ELR (cell line): ENCODE measurements around the gene RASGEF1C.

Experiments
- DNase-seq: peaks from one replicate; pipeline ENCODE4 v3.0.0-alpha.2; 2015; ENCODE audit warnings: low read depth

RASGEF1C gene

DNA sequence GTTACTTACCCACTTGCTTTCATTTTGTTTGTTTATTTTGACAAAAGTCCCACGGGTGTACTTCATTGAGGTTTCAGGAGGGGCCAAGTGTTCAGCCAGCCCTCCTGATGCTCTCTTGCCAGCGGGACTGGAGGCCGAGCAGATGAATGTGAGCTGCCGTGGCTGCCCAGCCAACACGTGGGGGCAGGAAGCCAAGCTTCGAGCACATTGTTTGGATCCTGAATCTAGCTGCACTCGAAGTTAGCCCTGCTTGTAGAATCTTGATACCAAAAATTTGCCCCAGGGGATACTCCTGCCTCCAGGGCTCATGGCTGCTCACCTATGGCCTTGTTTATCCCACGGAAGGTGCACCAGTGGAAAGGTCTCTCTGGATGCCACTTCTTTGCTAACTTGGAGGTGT, 49.3 kb downstream of the RASGEF1C start:
- DNase-seq, result no peak

DNA sequence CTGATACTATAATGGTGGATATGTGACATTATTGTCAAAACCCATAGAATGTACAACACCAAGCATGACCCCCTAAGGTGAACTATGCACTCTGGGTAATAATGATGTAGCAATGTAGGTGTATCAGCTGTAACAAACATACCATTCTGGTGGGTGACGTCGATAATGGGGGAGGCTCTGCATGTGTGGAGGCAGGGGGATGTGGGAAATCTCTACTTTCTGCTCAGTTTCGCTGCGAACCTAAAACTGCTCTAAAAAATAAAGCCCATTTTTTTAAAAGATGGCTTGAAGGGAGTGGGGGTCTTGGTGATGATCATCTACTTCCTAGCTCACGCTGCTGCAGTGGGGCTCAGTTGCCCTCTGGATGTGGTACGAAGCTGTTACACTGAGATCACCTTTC, 51.1 kb downstream of the RASGEF1C start:
- DNase-seq, result no peak

DNA sequence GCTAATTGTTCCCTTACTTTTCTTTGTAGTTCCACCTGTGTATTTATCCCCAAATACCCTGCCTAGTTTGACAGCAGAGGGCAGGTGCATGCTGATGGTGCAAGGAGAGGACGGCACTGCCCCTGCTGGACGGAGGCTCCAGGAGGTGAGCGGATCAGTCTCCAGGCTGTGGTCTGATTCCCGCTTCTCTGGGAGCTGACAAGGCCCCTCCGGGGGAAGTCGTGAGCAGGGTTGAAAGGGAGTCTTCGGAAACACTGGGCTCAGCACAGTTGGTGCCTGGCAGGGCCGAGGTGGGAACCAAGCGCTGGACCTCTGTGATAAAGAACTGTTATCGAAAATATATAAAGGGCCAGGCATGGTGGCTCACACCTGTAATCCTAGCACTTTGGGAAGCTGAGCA, 52.9 kb downstream of the RASGEF1C start:
- DNase-seq, result no peak

DNA sequence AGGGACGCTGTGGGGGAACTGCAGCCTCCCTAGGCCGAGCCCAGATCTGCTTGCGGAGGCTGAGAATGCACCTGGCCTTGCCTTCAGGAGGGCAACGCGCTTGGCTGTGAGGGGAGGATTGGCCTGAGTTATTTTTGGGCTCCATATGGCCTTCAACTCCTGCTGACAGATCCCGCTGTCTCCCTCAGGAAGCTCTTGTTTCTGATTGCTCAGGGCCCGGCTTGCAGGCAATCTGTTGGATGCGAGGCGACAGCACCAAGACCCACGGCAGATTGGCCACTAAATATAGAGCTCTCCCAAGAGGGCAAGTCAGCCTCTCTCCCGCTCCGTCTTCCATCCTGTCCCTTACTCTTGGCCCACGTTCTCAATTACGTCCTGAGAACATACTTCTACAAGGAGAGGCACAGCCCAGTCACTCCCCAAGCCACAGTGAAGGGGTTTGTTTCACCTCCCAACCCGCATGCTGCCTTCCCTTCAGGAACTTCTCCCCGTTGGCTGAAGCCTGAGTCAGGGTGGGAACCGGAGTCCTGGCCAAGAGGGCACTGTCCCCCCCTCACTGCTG, 53.6 kb downstream of the RASGEF1C start:
- DNase-seq, result no peak

DNA sequence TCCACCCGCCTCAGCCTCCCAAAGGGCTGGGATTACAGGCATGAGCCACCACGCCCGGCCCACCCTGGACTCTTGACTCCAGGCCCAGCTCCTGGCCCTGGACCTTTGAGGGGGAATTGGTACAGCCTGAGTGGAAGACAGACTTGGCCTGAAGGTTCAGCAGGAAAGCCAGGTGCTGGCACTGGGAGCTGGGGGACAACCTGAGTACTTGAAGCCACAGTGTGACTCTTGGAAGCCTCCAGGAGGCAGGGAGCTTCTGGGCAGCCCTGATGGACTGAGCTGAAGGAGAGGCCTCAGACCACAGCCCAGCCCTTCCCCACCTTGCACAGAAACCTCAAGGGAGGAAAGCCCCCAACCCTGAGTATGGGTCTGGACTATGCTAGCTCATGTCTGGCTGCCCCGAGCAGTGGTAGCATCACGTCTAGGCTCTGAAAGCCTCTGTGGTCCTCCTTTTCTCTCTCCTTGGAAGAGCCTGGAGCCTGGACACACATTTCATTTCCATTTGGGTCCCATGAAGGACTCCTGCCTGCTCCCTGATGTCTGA, 54.1 kb downstream of the RASGEF1C start:
- DNase-seq, result no peak

DNA sequence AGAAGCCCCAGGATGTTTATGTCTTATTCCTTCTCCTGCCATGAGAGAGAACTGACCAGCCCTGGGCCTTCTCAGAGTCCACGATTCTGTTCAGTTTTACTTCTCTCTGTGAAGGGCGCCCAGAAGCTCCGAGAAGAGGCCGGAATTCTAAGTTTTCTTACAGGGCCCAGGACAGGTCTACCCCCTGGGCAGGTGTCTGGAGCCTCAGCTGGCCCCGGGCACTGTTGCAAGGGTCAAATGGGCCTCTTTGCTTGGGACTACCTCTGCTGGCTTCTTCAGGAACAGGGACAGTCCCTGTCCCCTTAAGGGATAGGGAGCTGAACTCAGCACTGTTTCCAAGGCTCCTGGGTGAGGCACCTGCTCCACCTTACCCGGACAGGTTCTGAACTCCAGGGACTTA, 55.0 kb downstream of the RASGEF1C start:
- no peak for DNase-seq

DNA sequence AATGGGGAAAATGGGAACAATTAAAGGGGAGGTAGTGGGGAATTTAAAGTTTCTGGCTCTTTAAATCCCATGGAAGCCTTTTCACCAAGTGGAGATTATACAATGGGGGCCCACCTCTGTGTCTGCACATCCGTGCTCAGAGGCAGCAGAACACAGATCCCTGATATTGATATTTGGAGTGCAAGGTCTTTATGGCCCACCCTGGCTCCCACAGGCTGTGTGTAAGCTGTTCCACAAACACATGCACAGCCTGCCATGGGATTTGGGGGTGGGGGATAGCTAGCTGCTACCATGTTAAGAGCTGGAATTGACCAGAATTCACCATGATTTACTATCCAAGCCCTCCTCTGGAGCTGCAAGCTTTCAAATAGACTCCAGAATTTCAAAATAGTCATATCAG, 55.9 kb downstream of the RASGEF1C start:
- no peak for DNase-seq

DNA sequence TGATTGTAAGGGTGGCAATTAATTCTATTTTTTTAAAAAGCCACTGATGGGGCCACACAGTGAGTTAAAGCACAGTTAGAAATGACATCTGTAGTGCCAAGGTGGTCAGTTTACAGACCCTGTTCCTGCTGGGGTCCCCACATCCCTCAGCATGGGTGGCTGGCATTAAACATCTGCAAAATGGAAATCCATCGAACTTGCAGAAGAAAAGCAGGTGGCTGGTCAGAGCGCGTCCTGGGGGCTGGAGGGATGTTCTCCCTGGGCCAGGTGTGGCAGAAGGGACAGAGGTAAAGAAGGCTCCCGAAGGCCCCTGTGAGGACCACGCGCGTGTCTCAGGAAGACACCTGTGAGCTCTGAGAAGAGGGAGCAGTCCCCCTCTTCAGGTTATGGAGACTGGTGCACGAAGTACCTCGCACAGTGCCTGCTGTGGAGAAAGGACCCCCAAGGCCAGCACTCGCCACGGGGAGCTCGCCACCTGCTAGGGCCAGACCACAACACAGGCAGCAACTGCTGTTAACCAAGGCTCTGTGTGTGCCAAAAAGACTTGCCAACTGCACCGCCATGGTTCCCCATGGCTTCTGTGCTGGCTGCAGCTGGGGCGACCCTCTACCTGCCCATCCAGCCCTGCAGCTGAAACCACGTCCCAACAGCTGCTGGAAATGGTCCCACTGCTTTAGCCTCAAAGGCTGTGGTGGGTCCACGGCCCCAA, 65.2 kb downstream of the RASGEF1C start:
- no peak for DNase-seq

DNA sequence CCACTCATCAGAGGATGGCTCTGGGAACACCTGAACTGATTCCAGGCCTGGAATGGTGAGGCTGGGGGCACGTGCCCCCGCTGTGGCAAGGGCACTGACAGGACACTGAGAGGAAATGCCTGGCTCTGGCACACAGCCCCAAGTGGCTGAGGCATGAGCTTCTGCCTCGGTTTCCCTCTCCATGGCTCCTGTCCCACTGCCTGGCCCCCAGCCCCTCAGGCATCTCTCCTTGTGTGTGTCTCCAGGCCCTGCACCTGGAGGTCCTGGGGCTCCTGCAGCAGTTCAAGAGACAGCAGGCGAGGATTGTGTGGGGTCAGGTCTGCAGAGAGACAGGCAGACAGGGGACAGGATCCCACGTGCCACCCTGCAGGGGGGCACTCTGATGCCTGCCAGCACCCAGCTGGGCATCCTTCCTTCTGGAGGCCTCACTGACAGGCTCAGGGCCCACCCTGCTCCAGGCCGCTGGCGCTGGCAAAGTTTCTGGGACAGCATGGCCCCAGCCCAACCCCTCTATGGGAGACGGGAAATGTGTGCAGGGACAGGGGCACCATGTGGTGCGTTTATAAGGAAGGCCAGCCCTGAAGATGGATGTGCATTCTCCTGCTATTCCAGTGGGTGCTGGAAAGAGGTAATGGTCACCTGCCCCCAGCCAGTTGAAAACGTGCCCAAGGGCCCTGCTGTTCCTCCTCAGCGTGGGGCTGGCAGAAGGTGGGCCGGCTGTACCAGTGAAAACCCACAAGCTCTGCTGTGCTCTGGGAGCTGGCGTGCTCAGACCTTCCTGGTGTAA, 66.0 kb downstream of the RASGEF1C start:
- no peak for DNase-seq

DNA sequence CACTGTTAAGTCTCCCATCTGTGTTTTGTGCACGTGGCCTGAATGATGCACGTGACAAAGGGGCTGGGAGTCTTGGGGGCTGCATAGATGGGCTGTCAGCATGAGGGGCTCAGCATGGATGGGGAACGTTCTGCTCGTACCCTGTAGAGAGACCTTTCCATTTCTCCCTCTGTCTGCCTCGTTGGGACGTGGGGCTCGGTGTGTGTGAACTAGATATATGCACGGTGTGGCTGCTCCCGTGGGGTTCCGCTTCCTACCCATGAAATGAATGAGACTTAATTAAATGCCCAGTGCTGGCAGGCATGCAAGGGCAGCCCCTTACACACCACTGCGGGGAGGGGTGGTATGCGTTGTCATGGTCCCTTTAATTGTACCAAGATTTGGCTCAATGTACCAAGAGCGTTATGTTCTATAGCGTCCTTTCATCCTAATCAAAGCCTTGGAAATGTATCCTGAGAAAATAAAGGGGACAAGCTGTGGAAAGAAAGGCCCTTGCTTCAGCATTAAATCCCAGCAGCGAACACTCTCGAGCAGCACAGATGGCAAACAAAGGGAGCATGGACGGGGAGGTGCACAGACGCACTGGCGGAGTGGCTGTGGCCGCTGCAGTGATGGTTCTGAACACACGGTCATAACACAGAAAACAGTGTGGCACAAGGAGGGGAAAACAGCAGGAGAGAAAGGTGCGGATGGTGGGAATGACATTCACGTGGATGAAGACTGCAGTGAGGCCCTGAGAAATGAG, 66.8 kb downstream of the RASGEF1C start:
- no peak for DNase-seq

DNA sequence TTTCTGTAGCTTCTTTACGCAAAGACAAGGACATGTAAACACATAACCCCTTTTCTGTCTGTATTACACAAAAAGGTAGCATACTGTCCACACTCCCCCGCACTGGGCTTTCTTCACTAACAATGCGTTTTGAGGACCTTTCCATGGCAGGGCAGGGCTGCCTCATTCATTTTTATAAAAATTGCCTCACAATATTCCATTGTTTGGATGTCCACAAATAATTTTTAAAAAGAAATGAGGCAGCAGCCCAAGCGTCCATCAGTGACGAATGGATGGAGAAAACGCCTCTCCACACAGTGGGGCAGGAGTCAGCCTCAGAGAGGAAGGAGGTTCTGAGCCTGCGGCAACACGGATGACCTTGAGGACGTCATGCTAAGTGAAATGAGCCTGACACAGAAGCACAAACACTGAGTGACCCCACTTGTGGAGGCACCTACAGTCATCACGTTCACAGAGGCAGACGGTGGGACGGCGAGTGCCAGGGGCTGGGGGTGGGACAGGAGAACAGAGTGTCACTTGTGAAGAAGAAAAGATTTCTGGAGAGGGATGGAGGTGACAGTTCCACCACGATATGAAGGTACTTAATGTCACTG, 67.8 kb downstream of the RASGEF1C start:
- DNase-seq, result no peak

DNA sequence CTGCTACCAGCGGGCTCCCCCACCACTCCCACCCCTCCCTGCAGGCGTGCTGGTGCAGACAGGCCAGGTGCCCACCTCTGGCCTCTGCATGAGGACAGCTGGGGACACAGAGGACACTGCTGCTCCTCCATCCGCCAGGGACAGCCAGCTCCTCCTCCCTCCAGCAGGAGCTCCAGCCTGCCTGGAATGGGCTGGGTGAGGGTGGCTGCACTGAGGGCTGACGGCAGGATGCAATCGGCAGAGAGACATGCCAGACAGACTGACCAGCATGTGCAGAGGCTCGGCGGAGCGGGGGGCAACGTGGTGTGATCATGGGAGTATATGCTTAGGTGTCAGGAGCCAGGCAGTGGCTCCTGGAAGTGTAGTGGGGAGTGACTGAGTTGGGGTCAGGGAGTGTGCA, 68.4 kb downstream of the RASGEF1C start:
- DNase-seq, result no peak

DNA sequence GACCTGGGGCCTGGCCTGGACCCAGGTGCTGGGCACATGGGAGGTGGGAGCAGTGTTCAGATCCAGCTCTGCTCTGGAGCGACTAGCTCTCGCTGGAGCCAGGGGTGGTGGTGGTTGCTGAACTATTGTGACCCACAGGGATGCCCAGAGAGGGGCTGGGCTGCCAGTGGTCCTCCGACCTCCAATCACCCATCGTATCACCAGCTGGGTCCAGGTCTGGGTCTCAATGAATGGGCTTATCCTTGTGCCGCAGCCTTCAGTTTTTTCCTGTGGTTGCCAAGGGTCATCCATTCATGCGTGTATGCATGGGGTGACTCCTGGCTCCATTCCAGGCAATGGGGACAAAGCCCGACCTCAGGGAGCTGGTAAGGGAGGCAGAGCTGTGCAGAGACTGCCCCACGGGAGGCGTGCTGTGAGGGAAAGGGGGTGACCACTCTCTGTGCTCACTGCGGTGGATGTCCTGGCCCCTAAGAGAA, 68.9 kb downstream of the RASGEF1C start:
- DNase-seq, result no peak

DNA sequence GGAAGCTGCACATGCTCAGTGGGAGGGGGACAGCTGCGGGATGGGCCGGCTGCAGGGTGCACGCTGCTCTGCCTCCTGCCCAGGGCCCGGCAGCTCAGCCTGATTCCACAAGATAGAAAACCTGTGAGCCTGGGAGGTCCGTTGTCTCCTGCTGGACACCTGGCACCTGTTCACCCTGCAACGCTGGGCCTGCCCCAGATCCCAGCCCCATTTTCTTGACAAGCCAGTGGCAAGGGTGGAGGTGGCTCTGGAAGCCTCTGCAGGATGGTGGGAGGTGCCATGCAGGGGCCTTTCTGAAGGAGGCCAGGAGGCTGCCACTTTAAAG, 69.3 kb downstream of the RASGEF1C start:
- no peak for DNase-seq

DNA sequence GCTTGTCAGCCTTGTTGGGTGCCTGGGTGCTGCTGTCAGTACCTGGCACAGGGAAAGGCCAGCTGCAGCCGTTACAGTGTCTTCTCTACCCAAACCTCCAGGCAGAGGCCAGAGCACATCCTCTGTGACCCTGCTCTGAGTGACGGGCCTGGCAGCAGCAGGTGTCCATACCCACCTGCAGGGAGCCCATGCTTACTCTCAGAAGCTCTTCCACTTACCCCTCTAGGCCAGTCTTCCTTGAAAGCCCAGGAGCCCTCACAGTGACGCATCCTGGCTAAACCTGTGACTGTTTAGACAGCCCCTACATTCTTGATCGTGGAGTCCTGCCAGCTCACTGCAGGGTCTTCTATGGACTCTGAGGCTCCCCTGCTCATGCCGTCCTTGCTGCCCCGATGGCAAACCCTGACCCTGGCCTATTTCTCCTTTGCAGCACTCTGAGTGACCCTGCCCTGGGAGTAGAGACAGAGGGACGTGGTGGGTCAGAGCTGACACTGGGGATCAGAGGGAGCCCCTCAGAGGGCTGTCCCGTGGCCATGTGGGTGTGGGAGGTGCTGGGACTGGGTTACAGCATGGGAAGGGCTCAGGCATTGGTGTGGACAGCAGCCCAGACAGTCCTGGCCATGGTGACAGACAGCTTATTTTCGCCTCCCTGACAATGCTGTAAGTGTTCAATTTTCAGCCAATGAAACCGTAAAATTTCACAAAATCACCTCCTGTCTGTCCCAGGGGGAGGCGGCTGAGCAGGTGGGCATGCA, 69.9 kb downstream of the RASGEF1C start:
- DNase-seq, result no peak

DNA sequence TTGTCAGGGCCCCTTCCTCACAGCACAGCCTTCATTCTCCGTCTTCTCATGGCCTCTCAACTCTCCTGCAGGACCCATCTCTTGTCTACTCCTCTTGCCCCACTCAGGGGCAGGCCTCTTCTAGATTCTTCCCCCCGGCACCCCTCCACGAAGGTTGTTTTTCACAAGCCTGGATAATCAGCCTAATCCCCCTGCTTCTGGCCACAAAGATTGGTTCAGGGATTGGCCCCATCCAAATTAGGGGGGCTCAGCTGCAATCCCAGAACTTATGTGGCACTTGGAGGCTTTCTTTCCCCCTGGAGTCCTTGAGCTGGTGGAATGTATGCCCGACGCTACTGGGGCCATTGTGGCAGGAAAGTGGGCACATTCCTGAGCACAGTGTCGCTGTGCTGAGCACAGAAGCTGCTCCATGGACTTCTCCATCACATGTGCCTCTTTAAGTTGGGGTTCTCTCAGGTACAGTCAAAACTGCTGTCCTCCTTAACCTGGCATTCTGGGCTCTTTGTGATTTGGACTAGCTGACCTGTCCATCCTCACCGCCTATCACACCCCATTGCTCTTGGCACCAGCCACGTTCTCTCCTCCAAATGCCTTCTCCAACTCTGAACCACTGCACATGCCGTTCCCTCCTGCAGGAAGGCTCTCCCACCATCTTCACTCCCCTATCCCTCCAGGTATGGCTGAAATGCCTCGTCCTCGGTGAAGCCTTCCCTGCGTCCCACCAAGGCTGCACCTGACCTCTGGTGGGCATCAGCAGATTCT, 70.6 kb downstream of the RASGEF1C start:
- no peak for DNase-seq

DNA sequence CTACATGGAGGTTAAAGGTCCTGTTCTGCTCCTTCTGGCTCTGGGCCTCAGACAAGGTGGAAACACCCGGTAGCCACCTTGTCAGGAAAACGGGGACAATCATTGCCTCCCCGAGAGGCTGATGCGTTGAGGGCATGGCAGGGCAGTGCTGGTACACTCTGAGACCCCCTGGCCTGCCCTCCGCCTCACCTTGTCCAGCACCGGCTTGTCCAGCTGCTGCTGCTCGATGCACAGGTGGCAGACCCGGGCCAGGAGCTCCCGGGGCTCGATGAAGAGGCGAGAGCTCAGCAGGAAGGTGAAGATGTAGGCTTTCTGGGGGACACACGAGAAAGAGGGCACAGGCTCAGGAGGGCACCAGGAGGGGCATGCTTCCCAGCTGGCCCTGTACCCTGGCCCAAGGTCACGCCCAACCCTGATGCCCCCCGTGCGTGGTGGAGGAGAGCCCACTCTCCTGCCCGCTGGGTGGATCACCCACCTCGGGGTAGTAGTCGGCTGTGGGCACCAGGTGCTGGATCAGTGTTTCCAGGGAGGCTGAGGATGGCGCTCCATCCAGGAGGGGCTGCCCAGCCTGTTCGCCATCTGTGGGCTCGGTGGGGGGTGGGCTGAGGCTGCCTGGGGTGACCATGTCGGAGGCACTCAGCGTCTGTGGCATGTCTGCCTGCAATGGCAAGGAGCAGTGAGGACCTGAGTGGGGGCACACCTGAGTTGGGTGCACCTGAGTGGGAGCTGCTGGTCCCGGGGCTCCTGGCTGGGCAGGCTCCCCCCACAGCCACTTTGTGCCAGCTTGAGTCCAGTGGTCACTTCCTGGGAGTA, 71.4 kb downstream of the RASGEF1C start:
- no peak for DNase-seq

DNA sequence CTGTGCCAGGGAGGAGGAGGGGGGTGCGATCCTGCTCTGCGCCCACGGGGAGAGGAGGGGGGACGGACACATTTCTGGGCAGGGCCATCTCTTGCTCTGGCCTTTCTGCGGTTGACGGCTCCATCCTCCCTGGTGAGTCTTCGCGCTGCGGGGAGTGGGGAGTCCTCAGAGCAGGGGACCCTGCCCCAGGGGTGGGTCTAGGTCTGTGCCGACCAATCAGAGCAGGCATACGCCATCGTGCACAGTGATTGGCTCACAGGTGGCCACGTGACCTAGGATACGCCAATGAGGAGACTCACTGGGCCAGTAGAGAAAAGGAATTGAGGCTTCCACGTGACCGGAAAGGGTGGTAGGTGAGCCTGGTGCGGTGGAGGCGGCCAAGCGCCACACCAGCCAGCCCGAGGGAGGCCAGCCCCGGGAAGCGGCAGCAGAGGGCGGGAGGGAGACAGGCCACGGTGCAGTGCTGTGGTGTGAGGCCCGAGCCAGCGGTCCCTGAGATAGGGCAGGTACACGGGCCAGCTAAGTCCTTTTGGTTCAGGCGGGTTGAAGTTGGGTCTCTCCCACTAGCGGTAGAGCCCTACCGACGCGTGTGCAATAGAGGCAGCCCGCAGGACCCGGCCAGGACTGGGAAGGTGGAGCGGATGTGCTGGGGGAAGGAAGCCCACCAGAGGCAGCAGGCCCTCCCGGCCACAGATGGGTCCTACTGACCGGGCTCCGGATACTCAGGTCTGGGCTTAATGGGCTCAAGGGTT, 72.2 kb downstream of the RASGEF1C start:
- no peak for DNase-seq
